DMS114 treated with DMSO at 0.1 percent for 48 hours (cell line): ENCODE results near the gene MYF5.

Experiments used
- DNase-seq: peaks from one replicate; lab custom pipeline; 2025; ENCODE audit not compliant: unreplicated experiment; lab: John Stamatoyannopoulos, UW

Gene MYF5

GRCh38 chr12:80756875-80757274 is 40.2 kb downstream of the MYF5 start:
- no peak for DNase-seq

- DNase-seq, result no peak
Measured at GRCh38 chr12:80761838-80762237, 45.1 kb downstream of the MYF5 start.

- DNase-seq, result peak; percentile 28
Measured at GRCh38 chr12:80763874-80764273, 47.2 kb downstream of the MYF5 start.

- no peak for DNase-seq
Measured at GRCh38 chr12:80766210-80766609, 49.5 kb downstream of the MYF5 start.

- DNase-seq, result no peak
Measured at GRCh38 chr12:80766897-80767296, 50.2 kb downstream of the MYF5 start.
